T-cell (primary cell): ENCODE measurements around the gene METTL5. TPM values are rescaled to one million over a fixed set of nuclear protein-coding genes. Genes with fewer than 3 reads are reported as not detected.
"Not testable (repeated sequence)": the region's sequence is repeated elsewhere in the genome, so short reads cannot be mapped to it uniquely, and the experiment has no call there.

Source experiments
- ATAC-seq, 4 experiments: fragments of 200-7000 bp in 3 of 4; fragments of 150-1000 bp in 1 of 4; cut with Tn5 transposase; replicated peaks in 1 of 4; 1 replicate in 3 of 4; 2 replicates in 1 of 4; pipeline ENCODE4 v1.10.0; 2021; ENCODE audit warnings: moderate library complexity in 3 of 4, mild to moderate bottlenecking in 2 of 4, moderate number of reproducible peaks in 1 of 4
- CTCF ChIA-PET, 2 donors: fragments of 300-600 bp; sonication (Branson Sonifier 250); formaldehyde crosslinking; loops; one replicate each; lab custom pipeline; 2022; ENCODE audit warnings: antibody characterized with exemption in 2 of 2; lab: Charles Lee
- POLR2A ChIA-PET, 2 donors: fragments of 300-600 bp; sonication (Branson Sonifier 250); formaldehyde crosslinking; loops; one replicate each; lab custom pipeline; 2022; ENCODE audit warnings: antibody characterized with exemption in 2 of 2; lab: Charles Lee
- DNase-seq, 35 experiments: peaks; one replicate each; pipeline versions ENCODE4 v3.0.0 to v3.0.0-alpha.2; 2013 to 2023
- H3K27ac ChIP-seq: one replicate; pipeline ENCODE4 v1.5.1; 2013; ENCODE audit warnings: low read length
- H3K27me3 ChIP-seq, 2 experiments: replicated peaks in 1 of 2; 1 replicate in 1 of 2; 2 replicates in 1 of 2; pipeline versions ENCODE4 v1.6.1 to v1.7.0; 2013; ENCODE audit warnings: low read length in 1 of 2, mixed read lengths in 1 of 2; ENCODE audit not compliant: control insufficient read depth in 2 of 2, insufficient read depth in 2 of 2; ENCODE audit errors: extremely low read depth in 1 of 2
- H3K36me3 ChIP-seq, 2 donors: 1 replicate in 1 of 2; 2 replicates in 1 of 2; pipeline versions ENCODE4 v1.6.1 to v1.7.0; 2013; ENCODE audit warnings: low read length in 1 of 2; ENCODE audit not compliant: control insufficient read depth in 2 of 2, insufficient read depth in 1 of 2; ENCODE audit errors: extremely low read depth in 1 of 2
- H3K4me1 ChIP-seq, 2 experiments: 1 replicate in 1 of 2; 2 replicates in 1 of 2; pipeline versions ENCODE4 v1.6.1 to v1.7.0; 2013; ENCODE audit warnings: low read length in 2 of 2, mixed read lengths in 1 of 2; ENCODE audit not compliant: insufficient read depth in 2 of 2, control insufficient read depth in 1 of 2; ENCODE audit errors: extremely low read depth in 1 of 2
- H3K4me3 ChIP-seq, 2 donors: 1 replicate in 1 of 2; 2 replicates in 1 of 2; pipeline versions ENCODE4 v1.5.1 to v1.7.0; 2013; ENCODE audit warnings: mild to moderate bottlenecking in 2 of 2, low read length in 1 of 2, moderate library complexity in 1 of 2; ENCODE audit not compliant: control insufficient read depth in 1 of 2; ENCODE audit errors: extremely low read depth in 1 of 2
- H3K9me3 ChIP-seq: 2 replicates; pipeline ENCODE4 v1.7.0; 2013
- H3K27ac Mint-ChIP-seq, 2 donors: one replicate each; pipeline ENCODE4 v1.8.0; 2020 to 2021; ENCODE audit warnings: mild to moderate bottlenecking in 2 of 2, mixed read lengths in 2 of 2
- H3K27me3 Mint-ChIP-seq, 2 donors: one replicate each; pipeline ENCODE4 v1.8.0; 2021 to 2022; ENCODE audit warnings: mixed read lengths in 2 of 2
- H3K36me3 Mint-ChIP-seq: one replicate; pipeline ENCODE4 v1.8.0; 2021; ENCODE audit warnings: mixed read lengths
- H3K4me1 Mint-ChIP-seq, 3 donors: one replicate each; pipeline ENCODE4 v1.8.0; 2020 to 2022; ENCODE audit warnings: mixed read lengths in 3 of 3, mild to moderate bottlenecking in 1 of 3
- H3K4me3 Mint-ChIP-seq, 3 donors: one replicate each; pipeline ENCODE4 v1.8.0; 2020 to 2022; ENCODE audit warnings: mild to moderate bottlenecking in 3 of 3, mixed read lengths in 3 of 3, moderate library complexity in 3 of 3
- H3K9me3 Mint-ChIP-seq, 3 donors: one replicate each; pipeline ENCODE4 v1.8.0; 2020 to 2022; ENCODE audit warnings: mixed read lengths in 3 of 3
- WGBS: methylation state at CpG from one replicate; pipeline ENCODE4 v1.1.5; 2013; ENCODE audit warnings: missing lambda C conversion rate; ENCODE audit not compliant: insufficient coverage; 5-methylcytosine and 5-hydroxymethylcytosine counted together
- total RNA-seq, 35 experiments: library from RNA in 6 of 35; stranded (reverse) in 6 of 35; fragments of 120-200 nt in 1 of 35; gene quantifications; one replicate each; pipeline versions ENCODE4 v1.2.1 to v1.2.4 and lab custom pipeline; 2013 to 2026

METTL5 gene
- total RNA-seq (10 to 100 TPM; 27.3 to 45.8 (median 41.0) TPM), total RNA-seq (lab: John Stamatoyannopoulos, UW) (11.8 to 82.9 (median 24.5) reads per million in 29 experiments)
- 40.2 TPM for total RNA-seq (2013)

DNA sequence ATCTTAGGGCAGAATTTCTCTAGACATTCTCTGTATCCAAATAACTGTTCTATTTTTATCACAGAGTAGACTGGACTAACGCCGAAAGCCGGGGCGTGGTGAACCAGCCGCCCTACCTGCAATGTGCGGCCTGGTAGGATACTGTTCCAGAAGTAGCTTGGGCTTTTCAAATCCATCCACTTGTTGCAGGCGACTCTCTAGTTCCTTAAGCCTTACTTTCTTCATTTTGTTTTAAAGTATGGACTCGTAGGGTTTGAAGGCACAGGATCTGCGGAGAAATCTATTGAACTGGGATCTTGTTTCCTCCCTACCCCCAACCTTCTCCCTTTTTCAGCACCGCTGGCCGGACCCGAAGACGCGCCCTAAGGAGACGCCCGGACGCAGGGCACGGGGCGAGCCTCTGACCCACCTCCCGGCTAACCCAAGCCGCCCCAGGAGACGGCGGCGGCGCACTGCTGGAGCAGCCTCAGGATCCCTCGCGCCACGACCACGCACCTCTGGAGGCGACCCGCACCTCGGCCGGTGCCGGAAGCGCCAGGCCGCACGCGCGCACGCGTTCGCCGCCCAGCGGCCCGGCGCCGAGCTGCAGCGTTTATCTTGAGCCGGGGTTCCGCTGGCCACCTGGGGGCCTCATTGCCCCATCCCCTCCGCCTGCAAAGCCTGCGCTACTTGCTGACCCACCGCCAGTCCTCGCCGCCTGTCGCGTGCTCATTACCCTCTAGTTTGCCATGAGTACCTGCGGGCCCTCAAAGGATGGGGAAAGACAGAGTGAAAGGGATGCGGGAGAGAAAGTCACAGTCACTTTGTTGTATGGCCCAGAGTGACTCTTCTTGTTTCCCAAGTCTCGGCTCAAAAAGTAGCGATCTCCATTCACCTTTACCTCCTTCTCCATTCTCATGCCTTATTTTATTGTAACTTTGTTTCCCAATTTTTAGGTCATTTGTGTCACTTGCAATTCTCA lies at the start of gene METTL5:
METTL5 (minus strand) TSS at position 533 of the 961 bp plus-strand sequence; CDS start at position 225, 308 bp downstream.
- DNase-seq, result peak; percentile 23 to 86 (median 59)
- H3K4me1 Mint-ChIP-seq, result peaks cover 62 to 66% (median 63%) of the 10 kb centered on the region in 3 donors
- H3K27me3 ChIP-seq, result no peaks in the 10 kb centered on the region
- H3K4me1 ChIP-seq, result peaks cover 23 to 39% of the 10 kb centered on the region in 2 experiments
- peak within 1 kb of the TSS; percentile 87 to 94 (median 90) for H3K4me3 Mint-ChIP-seq
- no peaks in the 10 kb centered on the region for H3K27me3 Mint-ChIP-seq
- under 1% methylated on average over 43 of the region's 61 CpGs for WGBS
- no peaks in the 10 kb centered on the region for H3K9me3 ChIP-seq
- ATAC-seq, result peak; percentile 67 to 75 (median 73)
- peaks cover 8% of the 10 kb centered on the region for H3K36me3 Mint-ChIP-seq
- peak within 1 kb of the TSS; percentile 59 for H3K27ac ChIP-seq
- H3K36me3 ChIP-seq, result peaks cover 0 to 4% of the 10 kb centered on the region in 2 donors
- H3K4me3 ChIP-seq, result peak within 1 kb of the TSS; percentile 84 to 88
- peak within 1 kb of the TSS; percentile 85 to 89 for H3K27ac Mint-ChIP-seq
- ChIA-PET POLR2A (interaction anchor here in 1 of 2 donors (0.5 to 0.6 kb wide), 2 partner anchors 230 to 240 kb away, joined by 3 to 4 read pairs; no protein-coding TSS in a partner anchor), CTCF (interaction anchor here (0.5 to 1.4 kb wide), 12 partner anchors 9 to 485 kb away, joined by 3 to 7 read pairs (median 3); partner anchors contain the start of genes FASTKD1 (in 1 of the 2) and SSB (in 1 of the 2))
- no peaks in the 10 kb centered on the region for H3K9me3 Mint-ChIP-seq

DNA sequence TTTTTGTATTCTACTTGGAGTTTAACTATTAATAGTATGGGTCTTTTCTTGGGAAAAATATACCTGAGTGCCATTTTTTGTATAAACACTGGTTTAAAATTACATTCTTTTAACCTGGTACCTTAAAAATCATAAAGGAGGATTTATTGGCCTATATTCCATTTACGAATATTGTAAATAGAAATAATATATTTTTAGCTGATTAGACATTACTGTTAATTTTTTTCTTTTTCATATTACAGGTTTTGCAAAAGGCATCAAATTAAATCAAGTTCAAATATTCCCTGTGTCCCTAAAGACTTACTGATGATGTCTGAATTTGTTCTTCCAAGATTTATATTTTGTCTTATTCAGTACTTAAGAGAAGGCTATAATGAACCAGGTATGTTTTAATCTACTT lies 47.3 kb upstream of the METTL5 start:
- H3K27ac ChIP-seq, result no peak overlapping the region
- no CpG with 5 or more reads among the region's 1 CpG for WGBS
- no peaks in the 10 kb centered on the region for H3K27me3 ChIP-seq
- ATAC-seq (no peak), DNase-seq (no peak)
- H3K27me3 Mint-ChIP-seq, result no peaks in the 10 kb centered on the region
- H3K36me3 ChIP-seq, result peaks cover 0 to 6% of the 10 kb centered on the region in 2 donors
- H3K4me3 ChIP-seq, result no peak overlapping the region
- no peak overlapping the region for H3K27ac Mint-ChIP-seq
- H3K36me3 Mint-ChIP-seq, result peaks cover 12% of the 10 kb centered on the region
- H3K9me3 ChIP-seq, result no peaks in the 10 kb centered on the region
- POLR2A ChIA-PET, result no interaction called here
- no peak overlapping the region for H3K4me3 Mint-ChIP-seq
- peaks cover 23 to 27% (median 25%) of the 10 kb centered on the region in 3 donors for H3K4me1 Mint-ChIP-seq
- CTCF ChIA-PET, result no interaction called here
- no peaks in the 10 kb centered on the region for H3K9me3 Mint-ChIP-seq
- no peaks in the 10 kb centered on the region for H3K4me1 ChIP-seq

DNA sequence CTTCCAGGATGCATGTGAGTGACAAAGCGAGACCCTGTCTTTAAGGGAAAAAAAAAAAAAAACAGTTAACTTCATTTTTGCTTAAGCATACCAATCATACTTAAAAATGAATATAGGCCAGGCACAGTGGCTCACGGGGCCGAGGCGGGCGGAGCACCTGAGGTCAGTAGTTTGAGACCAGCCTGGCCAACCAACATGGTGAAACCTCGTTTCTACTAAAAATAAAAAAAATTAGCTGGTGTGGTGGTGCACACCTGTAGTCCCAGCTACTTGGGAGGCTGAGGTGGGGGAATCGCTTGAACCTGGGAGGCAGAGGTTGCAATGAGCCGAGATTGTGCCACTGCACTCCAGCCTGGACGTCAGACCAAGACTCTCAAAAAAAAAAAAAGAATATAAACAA lies 46.7 kb upstream of the METTL5 start:
- DNase-seq, H3K4me3 Mint-ChIP-seq, CTCF ChIA-PET, H3K4me1 ChIP-seq, H3K36me3 ChIP-seq, H3K27me3 ChIP-seq, H3K4me3 ChIP-seq, H3K36me3 Mint-ChIP-seq, H3K27ac Mint-ChIP-seq, H3K27ac ChIP-seq, H3K27me3 Mint-ChIP-seq, H3K9me3 Mint-ChIP-seq, ATAC-seq, H3K9me3 ChIP-seq: not testable (repeated sequence)
- 81% methylated on average over 4 of the region's 9 CpGs for WGBS
- POLR2A ChIA-PET, result interaction anchor here (0.5 to 0.6 kb wide), 2 partner anchors 144 to 170 kb away, joined by 5 to 6 read pairs; no protein-coding TSS in a partner anchor
- peaks cover 23 to 30% (median 27%) of the 10 kb centered on the region in 3 donors for H3K4me1 Mint-ChIP-seq

DNA sequence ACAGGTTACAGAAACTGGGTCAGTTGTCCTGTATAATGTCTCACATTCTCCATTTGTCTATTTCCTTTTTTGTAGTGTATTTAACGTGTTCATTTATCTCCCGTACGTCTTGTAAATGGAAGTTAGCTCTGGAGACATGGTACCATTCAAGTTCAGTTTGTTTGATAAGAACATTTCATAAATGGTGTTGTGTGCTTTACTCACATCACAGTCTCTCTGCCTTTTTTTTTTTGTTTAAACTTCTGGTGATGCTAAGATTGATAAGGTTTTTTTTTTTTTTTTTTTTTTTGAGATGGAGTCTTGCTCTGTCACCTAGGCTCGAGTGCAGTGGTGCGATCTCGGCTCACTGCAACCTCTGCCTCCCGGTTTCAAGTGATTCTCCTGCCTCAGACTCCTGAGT lies 44.2 kb upstream of the METTL5 start:
- 91% methylated on average over 4 of the region's 7 CpGs for whole genome bisulfite sequencing
- CTCF ChIA-PET, result interaction anchor here in 1 of 2 donors (0.7 kb wide), 1 partner anchor 26 kb away, joined by 8 read pairs; no protein-coding TSS in a partner anchor
- Histone ChIP-seq H3K27ac (no peak overlapping the region), H3K9me3 (no peaks in the 10 kb centered on the region), H3K4me3 (no peak overlapping the region), H3K36me3 (no peaks in the 10 kb centered on the region), H3K4me1 (no peaks in the 10 kb centered on the region), H3K27me3 (no peaks in the 10 kb centered on the region)
- H3K9me3 Mint-ChIP-seq, result no peaks in the 10 kb centered on the region
- no peak for DNase-seq
- no peak overlapping the region for H3K4me3 Mint-ChIP-seq
- no peak for ATAC-seq
- H3K36me3 Mint-ChIP-seq, result peaks cover 8% of the 10 kb centered on the region
- no peak overlapping the region for H3K27ac Mint-ChIP-seq
- no peaks in the 10 kb centered on the region for H3K27me3 Mint-ChIP-seq
- POLR2A ChIA-PET, result no interaction called here
- H3K4me1 Mint-ChIP-seq, result peaks cover 31 to 33% (median 33%) of the 10 kb centered on the region in 3 donors

DNA sequence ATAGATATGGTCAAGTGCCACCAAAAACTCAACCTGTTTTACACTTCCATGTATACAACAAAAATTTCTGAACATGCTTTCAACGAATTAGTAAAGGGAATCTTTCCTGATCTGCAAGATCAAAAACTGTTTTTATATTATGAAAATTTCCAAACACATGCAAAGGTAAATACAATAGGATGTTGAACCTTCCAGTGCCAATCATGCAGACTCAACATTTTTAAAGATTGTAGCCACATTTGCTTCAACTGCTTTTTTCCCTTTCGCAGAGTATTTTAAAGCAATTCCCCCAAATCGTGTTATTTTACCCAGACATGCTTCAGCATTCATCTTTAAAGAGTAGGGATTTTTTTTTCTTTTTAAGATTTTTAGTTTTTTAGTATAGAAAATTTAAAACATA lies 42.9 kb upstream of the METTL5 start:
- Mint-ChIP-seq H3K36me3 (peaks cover 8% of the 10 kb centered on the region), H3K9me3 (no peaks in the 10 kb centered on the region), H3K27me3 (no peaks in the 10 kb centered on the region), H3K4me1 (peaks cover 44 to 47% (median 45%) of the 10 kb centered on the region in 3 donors), H3K4me3 (no peak overlapping the region), H3K27ac (no peak overlapping the region)
- Histone ChIP-seq H3K4me3 (no peak overlapping the region), H3K27ac (no peak overlapping the region), H3K27me3 (no peaks in the 10 kb centered on the region), H3K4me1 (no peaks in the 10 kb centered on the region), H3K9me3 (no peaks in the 10 kb centered on the region), H3K36me3 (no peaks in the 10 kb centered on the region)
- no peak for DNase-seq
- no peak for ATAC-seq
- ChIA-PET CTCF (no interaction called here), POLR2A (no interaction called here)
- no CpG with 5 or more reads among the region's 3 CpGs for WGBS

DNA sequence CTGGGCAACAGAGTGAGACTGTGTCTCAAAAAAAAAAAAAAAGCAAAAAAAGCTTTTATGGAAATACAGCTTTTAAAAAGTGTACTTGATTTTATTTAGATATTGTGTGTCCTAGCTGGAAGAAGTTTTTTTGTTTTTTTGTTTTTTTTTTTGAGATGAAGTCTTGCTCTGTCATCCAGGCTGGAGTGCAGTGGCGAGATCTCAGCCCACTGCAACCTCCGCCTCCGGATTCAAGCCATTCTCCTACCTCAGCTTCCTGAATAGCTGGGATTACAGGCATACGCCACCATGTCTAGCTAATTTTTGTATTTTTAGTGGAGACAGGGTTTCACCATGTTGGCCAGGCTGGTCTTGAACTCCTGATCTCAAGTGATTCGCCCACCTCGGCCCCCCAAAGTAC lies 41.5 kb upstream of the METTL5 start:
- not testable (repeated sequence) for H3K27me3 Mint-ChIP-seq, H3K36me3 ChIP-seq, DNase-seq, H3K9me3 ChIP-seq, H3K4me1 ChIP-seq, H3K9me3 Mint-ChIP-seq, ATAC-seq, H3K27ac ChIP-seq, H3K4me3 Mint-ChIP-seq, H3K27ac Mint-ChIP-seq, H3K27me3 ChIP-seq, H3K4me3 ChIP-seq
- ChIA-PET POLR2A (interaction anchor here in 1 of 2 donors (0.5 to 0.7 kb wide), 4 partner anchors 46 to 1154 kb away, joined by 4 to 7 read pairs (median 4); no protein-coding TSS in a partner anchor), CTCF (interaction anchor here in 1 of 2 donors (0.6 kb wide), 1 partner anchor 1883 kb away, joined by 7 read pairs; no protein-coding TSS in a partner anchor)
- Mint-ChIP-seq H3K4me1 (peaks cover 53 to 58% (median 54%) of the 10 kb centered on the region in 3 donors), H3K36me3 (peaks cover 12% of the 10 kb centered on the region)
- WGBS, result no CpG with 5 or more reads among the region's 6 CpGs
